ENCODE measurements around the gene MAP1B.
A peak's percentile ranks its signal among the peaks of the same experiment; 100 is the strongest.
"Not testable (repeated sequence)": the region's sequence is repeated elsewhere in the genome, so short reads cannot be mapped to it uniquely, and the experiment has no call there.

Gene MAP1B

GRCh38 chr5:72107131-72107900 lies at the start of gene MAP1B:
TSS of gene MAP1B (plus strand) at chr5:72107475. CDS start at chr5:72107532, 57 bp downstream.
- DNase-seq = peak; percentile 83

GRCh38 chr5:72057816-72058215 lies 49.5 kb upstream of the MAP1B start:
- DNase-seq = no peak

- no peak for DNase-seq
Observed at GRCh38 chr5:72063219-72063819, 44.0 kb upstream of the MAP1B start.

DNA sequence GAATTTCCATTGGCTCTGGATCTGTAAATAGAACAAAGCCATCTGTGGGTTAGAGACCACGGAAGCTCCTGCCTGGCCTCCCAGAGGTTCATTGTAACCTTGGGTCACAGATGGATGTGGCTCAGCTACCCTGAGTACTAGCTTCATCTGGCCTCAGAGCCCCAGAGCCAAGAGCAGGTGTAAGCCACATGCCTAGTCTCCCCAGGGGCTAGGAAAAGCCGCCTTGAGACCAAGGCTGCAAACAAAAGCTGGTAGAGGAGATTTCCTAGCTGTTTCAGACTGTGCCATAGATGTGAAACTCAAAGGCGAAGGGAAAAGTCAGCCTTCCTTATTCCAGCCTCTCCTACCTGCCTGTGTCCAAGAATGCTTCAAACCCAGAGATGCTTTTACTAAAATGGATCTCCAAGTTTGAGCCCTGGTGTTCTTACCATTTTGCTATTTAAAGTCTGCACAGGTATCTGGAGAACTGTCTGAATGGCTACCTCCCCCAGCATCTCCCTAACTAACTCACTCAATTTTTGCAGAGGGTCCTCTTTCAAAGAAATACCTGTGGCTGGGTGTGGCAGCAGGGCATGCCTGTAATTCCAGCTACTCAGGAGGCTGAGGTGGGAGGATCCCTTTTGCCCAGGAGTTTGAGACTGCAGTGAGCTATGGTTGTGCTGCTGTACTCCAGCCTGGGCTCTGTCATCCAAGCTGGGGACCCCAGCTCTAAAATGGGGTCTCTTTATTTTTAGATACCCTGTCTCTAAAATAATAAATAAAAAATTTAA lies 42.3 kb upstream of the MAP1B start:
- DNase-seq = peak; percentile 2

- peak; percentile 31 for DNase-seq
Observed at GRCh38 chr5:72065751-72066255, 41.5 kb upstream of the MAP1B start.

DNA sequence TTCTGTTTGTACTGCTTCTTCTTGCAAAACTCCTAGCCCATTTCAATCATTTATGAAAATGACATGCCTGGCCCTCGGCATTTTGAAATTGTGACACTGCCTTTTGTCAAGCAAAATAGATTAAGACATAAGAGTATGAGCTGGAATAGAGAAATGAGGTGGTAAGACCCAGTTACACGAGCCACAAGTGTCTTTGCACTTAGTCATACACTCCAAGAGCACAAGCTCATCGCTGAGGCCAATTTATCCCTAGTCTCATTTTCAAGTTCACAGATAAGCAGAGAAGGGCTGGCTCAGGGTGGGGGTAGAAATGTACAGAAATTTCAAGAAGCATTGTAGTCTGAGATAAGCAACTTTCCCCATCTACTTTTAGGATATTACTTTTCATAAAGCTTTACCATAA lies 40.6 kb upstream of the MAP1B start:
- no peak for DNase-seq

DNA sequence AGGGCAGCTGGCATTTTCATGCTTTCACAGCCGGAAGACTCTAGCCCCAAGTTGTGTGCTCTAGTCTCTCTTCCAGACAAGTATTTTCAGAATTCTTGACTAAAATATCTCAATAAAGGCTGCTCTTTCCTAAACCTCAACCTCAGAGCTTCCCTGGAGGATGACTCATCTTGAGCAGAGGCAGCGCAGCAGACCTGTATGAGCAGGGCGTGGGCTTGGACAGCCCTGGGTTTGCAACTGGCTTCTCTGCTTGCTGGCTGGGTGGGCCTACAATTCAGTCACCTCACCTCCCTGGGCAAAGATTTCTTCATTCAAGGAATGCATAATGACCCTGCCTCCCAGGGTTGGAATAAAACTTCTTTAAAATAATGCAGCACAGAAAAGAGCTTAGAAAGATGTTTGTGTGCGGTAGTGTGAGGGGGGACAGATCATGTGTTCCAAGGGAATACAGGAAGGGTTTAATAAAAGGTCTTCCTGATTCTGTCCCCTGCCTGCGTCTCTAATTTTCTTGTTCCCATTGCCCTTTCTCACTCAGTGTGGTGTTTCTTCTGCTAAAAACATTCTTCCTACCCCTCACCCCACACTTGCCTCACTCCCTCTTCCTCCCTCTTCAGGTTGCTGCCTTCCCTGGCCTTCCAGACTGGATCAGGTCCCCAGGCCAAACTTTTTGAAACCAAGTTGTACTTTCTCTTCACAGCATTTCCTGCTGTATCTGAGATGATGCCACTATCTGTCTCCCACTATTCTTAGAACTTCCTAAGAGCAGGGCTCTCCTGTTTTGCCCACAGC lies 39.4 kb upstream of the MAP1B start:
- DNase-seq = no peak

DNA sequence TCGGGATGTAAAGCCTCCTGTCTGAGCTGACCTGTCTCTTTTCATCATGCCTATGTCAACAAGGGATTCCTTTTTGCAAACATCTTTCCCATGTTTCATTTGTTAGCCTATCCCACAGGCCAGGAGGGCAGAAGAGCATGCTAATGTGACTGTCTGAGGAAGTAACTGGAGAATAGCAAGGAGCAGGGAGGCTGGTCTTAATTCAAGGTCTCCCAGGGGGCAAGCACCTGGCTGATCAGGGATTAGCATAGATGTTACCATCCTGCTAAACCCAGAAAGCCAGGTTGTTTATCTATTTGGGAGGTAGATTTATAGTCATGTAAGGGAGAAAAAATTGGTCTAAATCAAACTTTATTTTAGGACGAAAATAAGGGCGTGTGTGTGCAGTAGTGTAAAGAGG lies 36.7 kb upstream of the MAP1B start:
- no peak for DNase-seq

DNA sequence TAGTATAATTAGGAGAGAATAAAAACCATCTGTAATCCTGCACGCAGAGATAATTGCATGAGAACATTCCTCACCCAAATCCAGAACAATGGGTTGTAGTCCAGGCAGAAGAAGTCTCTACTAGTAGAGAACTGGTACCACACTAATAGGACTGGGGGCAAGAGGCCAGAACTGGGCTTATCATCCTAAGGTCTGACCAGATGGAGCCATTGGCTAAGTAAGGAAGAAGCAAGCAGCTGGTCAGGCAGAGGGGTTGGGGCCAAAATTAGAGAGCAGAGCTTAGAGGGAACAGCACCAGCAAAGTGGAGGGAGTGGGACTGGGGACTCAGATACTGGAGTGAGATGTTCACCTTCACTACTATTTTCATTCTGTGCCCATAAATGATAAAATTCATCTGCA lies 35.4 kb upstream of the MAP1B start:
- no peak for DNase-seq

- peak; percentile 40 for DNase-seq
Observed at GRCh38 chr5:72074251-72074650, 33.0 kb upstream of the MAP1B start.

- no peak for DNase-seq
Observed at GRCh38 chr5:72075461-72075860, 31.8 kb upstream of the MAP1B start.

- DNase-seq = no peak
Observed at GRCh38 chr5:72076621-72077300, 30.5 kb upstream of the MAP1B start.

- DNase-seq = no peak
Observed at GRCh38 chr5:72077390-72077789, 29.9 kb upstream of the MAP1B start.

- no peak for DNase-seq
Observed at GRCh38 chr5:72079288-72079687, 28.0 kb upstream of the MAP1B start.

DNA sequence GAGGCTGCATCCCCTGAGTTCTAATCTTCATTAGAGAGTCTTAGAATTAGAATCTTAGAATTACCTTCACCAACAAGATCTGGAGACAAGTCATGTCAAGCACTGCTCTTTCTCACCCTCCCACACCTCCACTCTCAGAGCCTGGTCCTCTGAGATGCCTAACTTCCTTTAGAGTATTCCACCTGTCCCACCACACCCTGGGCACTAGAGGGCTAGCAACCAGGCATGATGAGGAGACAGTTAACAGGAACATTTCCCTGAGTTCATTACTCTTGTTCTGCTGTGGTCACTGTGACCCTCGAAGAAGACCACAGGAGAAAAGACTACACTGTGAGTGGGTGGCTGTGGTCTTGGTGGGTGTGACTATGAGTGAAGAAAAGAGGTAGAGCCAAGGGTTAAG lies 25.2 kb upstream of the MAP1B start:
- no peak for DNase-seq

GRCh38 chr5:72084876-72085275 lies 22.4 kb upstream of the MAP1B start:
- DNase-seq = no peak

DNA sequence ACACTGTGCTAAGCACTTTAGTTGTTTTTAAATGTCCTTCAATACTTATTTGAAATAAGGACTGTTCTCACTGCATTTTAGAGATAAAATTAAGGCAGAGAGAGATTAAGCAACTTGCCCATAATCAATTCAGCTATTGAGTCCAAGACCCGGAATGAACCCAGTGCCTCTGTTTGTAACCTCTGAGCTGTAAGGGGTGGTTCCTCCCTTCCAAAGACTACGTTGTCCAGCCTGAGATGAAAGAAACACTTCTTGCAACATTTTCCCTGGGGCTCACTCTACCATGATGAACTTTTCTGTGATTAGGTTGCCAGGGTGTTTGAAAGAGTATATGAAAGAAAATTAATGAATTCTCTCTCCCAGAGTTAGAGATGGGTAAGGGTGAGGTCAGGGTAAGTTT lies 22.0 kb upstream of the MAP1B start:
- DNase-seq = no peak

GRCh38 chr5:72089713-72090112 lies 17.6 kb upstream of the MAP1B start:
- not testable (repeated sequence) for DNase-seq

GRCh38 chr5:72092074-72092473 lies 15.2 kb upstream of the MAP1B start:
- no peak for DNase-seq

- DNase-seq = no peak
Observed at GRCh38 chr5:72093217-72093616, 14.1 kb upstream of the MAP1B start.

DNA sequence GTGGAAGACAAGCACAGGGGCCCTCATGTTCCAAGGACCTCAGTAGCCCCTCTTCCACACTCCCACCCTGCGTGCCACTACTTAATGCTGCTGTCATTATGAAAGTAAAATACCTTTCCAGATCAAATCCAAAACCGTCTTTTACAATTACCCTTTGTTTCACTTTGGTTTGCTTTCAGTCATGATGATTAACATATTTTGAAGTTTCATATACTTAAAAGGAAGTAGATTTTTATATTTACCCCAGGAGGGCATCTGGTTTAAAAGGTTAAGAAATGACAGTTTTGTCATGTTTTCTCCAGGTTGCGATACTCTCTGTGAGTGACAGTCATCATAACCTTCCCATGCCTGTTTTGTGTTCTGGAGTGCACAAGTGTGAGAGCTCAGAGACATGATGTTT lies 13.5 kb upstream of the MAP1B start:
- DNase-seq = no peak

GRCh38 chr5:72096602-72097188 lies 10.6 kb upstream of the MAP1B start:
- DNase-seq = no peak
